Ovary (tissue), 3 donors: Measurements from ENCODE around the gene INPP5D.

Experiments used
- CTCF ChIP-seq, 3 donors: fragments of 450-650 bp in 2 of 3; fragments of 200-600 bp in 1 of 3; IDR thresholded peaks; one replicate each; pipeline versions ENCODE4 v1.5.1 to v1.8.0; 2016 to 2022; ENCODE audit warnings: antibody characterized with exemption in 3 of 3, mild to moderate bottlenecking in 1 of 3
- POLR2A ChIP-seq: fragments of 450-650 bp; IDR thresholded peaks from one replicate; pipeline ENCODE4 v1.6.1; 2017; ENCODE audit warnings: antibody characterized with exemption, mild to moderate bottlenecking, moderate library complexity
- donor health status: DM: no; HTN: no; CAD: no.

GRCh38 chr2:233198026-233198425, 137.9 kb downstream of the INPP5D start:
- TF ChIP-seq CTCF (IDR thresholded peaks at IDR 0.05) (no peak), POLR2A (no peak)
